Activated CD4-positive, alpha-beta T cell treated with anti-CD3 and anti-CD28 coated beads for 36 hours (primary cell): ENCODE measurements around the gene NUF2. TPM values are rescaled to one million over a fixed set of nuclear protein-coding genes. Genes with fewer than 3 reads are reported as not detected.

ENCODE experiments used
- ATAC-seq: fragments of 200-7000 bp; cut with Tn5 transposase; one replicate; pipeline ENCODE4 v1.10.0; 2021; ENCODE audit warnings: mild to moderate bottlenecking, moderate library complexity
- CTCF ChIA-PET: fragments of 350-600 bp; sonication (Branson Sonifier 250); formaldehyde crosslinking; loops from one replicate; lab custom pipeline; 2021; ENCODE audit warnings: antibody characterized with exemption; lab: Charles Lee
- POLR2A ChIA-PET: fragments of 350-600 bp; sonication (Branson Sonifier 250); formaldehyde crosslinking; loops from one replicate; lab custom pipeline; 2021; ENCODE audit warnings: antibody characterized with exemption, inconsistent platforms; lab: Charles Lee
- DNase-seq: peaks from one replicate; pipeline ENCODE4 v3.0.0-alpha.2; 2020
- H3K27ac Mint-ChIP-seq: one replicate; pipeline ENCODE4 v1.8.0; 2021; ENCODE audit warnings: mixed read lengths
- H3K27me3 Mint-ChIP-seq: one replicate; pipeline ENCODE4 v1.8.0; 2021; ENCODE audit warnings: mixed read lengths
- H3K36me3 Mint-ChIP-seq: one replicate; pipeline ENCODE4 v1.8.0; 2021; ENCODE audit warnings: low read depth, mixed read lengths
- H3K4me1 Mint-ChIP-seq: one replicate; pipeline ENCODE4 v1.8.0; 2021; ENCODE audit warnings: mixed read lengths
- H3K4me3 Mint-ChIP-seq: one replicate; pipeline ENCODE4 v1.8.0; 2021; ENCODE audit warnings: mild to moderate bottlenecking, moderate library complexity, mixed read lengths
- H3K9me3 Mint-ChIP-seq: one replicate; pipeline ENCODE4 v1.8.0; 2021; ENCODE audit warnings: low read depth, mixed read lengths
- intact Hi-C, 2 experiments: fragments of 100-400 bp; cut with DNase I in 1 of 2; cut with micrococcal nuclease in 1 of 2; formaldehyde crosslinking; loops; one replicate each; pipeline versions ENCODE4 v1.14.2 to v1.15.1; 2022 to 2024; cut with DNase I, micrococcal nuclease
- total RNA-seq, 2 experiments: library from RNA; stranded (reverse); gene quantifications; one replicate each; pipeline ENCODE4 v1.2.3, GENCODE V29; 2021

Gene NUF2
- total RNA-seq, 2 experiments from 2014 or later = 57.6 to 58.4 TPM

- Mint-ChIP-seq H3K36me3 (no peaks in the 10 kb centered on the region), H3K4me3 (no peak overlapping the region), H3K27me3 (peaks cover 19% of the 10 kb centered on the region), H3K4me1 (no peaks in the 10 kb centered on the region), H3K9me3 (no peaks in the 10 kb centered on the region), H3K27ac (no peak overlapping the region)
- intact Hi-C loops = no loop called here
- POLR2A ChIA-PET = no interaction called here
- CTCF ChIA-PET = no interaction called here
- no peak for ATAC-seq
- DNase-seq = no peak
Observed at GRCh38 chr1:163378554-163378953, 56.8 kb downstream of the NUF2 start.

GRCh38 chr1:163379801-163380200 lies 58.0 kb downstream of the NUF2 start:
- intact Hi-C loops = no loop called here
- POLR2A ChIA-PET = no interaction called here
- Mint-ChIP-seq H3K4me3 (no peak overlapping the region), H3K36me3 (no peaks in the 10 kb centered on the region), H3K9me3 (no peaks in the 10 kb centered on the region), H3K4me1 (no peaks in the 10 kb centered on the region), H3K27ac (no peak overlapping the region), H3K27me3 (peaks cover 20% of the 10 kb centered on the region)
- no peak for DNase-seq
- ATAC-seq = no peak
- CTCF ChIA-PET = no interaction called here

- Mint-ChIP-seq H3K27me3 (peaks cover 17% of the 10 kb centered on the region), H3K9me3 (no peaks in the 10 kb centered on the region), H3K4me3 (no peak overlapping the region), H3K4me1 (no peaks in the 10 kb centered on the region), H3K36me3 (no peaks in the 10 kb centered on the region), H3K27ac (no peak overlapping the region)
- ChIA-PET CTCF (no interaction called here), POLR2A (no interaction called here)
- DNase-seq (no peak), ATAC-seq (no peak)
- intact Hi-C loops = no loop called here
Observed at GRCh38 chr1:163381487-163382184, 59.9 kb downstream of the NUF2 start.

GRCh38 chr1:163382395-163382794 lies 60.6 kb downstream of the NUF2 start:
- CTCF ChIA-PET = no interaction called here
- intact Hi-C loops = no loop called here
- POLR2A ChIA-PET = no interaction called here
- H3K36me3 Mint-ChIP-seq = no peaks in the 10 kb centered on the region
- no peaks in the 10 kb centered on the region for H3K9me3 Mint-ChIP-seq
- peaks cover 20% of the 10 kb centered on the region for H3K27me3 Mint-ChIP-seq
- no peaks in the 10 kb centered on the region for H3K4me1 Mint-ChIP-seq
- no peak overlapping the region for H3K27ac Mint-ChIP-seq
- no peak for ATAC-seq
- DNase-seq = no peak
- H3K4me3 Mint-ChIP-seq = no peak overlapping the region

- ChIA-PET POLR2A (no interaction called here), CTCF (no interaction called here)
- Mint-ChIP-seq H3K36me3 (no peaks in the 10 kb centered on the region), H3K4me3 (no peak overlapping the region), H3K4me1 (no peaks in the 10 kb centered on the region), H3K27me3 (peaks cover 36% of the 10 kb centered on the region), H3K9me3 (no peaks in the 10 kb centered on the region), H3K27ac (no peak overlapping the region)
- intact Hi-C loops = no loop called here
- no peak for DNase-seq
- no peak for ATAC-seq
Observed at GRCh38 chr1:163387146-163387545, 65.4 kb downstream of the NUF2 start.

GRCh38 chr1:163388970-163389369 lies 67.2 kb downstream of the NUF2 start:
- no peaks in the 10 kb centered on the region for H3K9me3 Mint-ChIP-seq
- DNase-seq = no peak
- no peaks in the 10 kb centered on the region for H3K36me3 Mint-ChIP-seq
- CTCF ChIA-PET = no interaction called here
- ATAC-seq = no peak
- no peaks in the 10 kb centered on the region for H3K4me1 Mint-ChIP-seq
- POLR2A ChIA-PET = no interaction called here
- H3K27me3 Mint-ChIP-seq = peaks cover 36% of the 10 kb centered on the region
- no peak overlapping the region for H3K27ac Mint-ChIP-seq
- no peak overlapping the region for H3K4me3 Mint-ChIP-seq
- intact Hi-C loops = no loop called here

GRCh38 chr1:163395790-163396189 lies 74.0 kb downstream of the NUF2 start:
- DNase-seq (no peak), ATAC-seq (no peak)
- peaks cover 26% of the 10 kb centered on the region for H3K27me3 Mint-ChIP-seq
- H3K36me3 Mint-ChIP-seq = no peaks in the 10 kb centered on the region
- H3K4me1 Mint-ChIP-seq = no peaks in the 10 kb centered on the region
- intact Hi-C loops = no loop called here
- no peak overlapping the region for H3K27ac Mint-ChIP-seq
- no peak overlapping the region for H3K4me3 Mint-ChIP-seq
- no peaks in the 10 kb centered on the region for H3K9me3 Mint-ChIP-seq
- ChIA-PET CTCF (no interaction called here), POLR2A (no interaction called here)

GRCh38 chr1:163397451-163398200 lies 75.9 kb downstream of the NUF2 start:
- Mint-ChIP-seq H3K27ac (no peak overlapping the region), H3K27me3 (peaks cover 24% of the 10 kb centered on the region), H3K36me3 (no peaks in the 10 kb centered on the region), H3K9me3 (no peaks in the 10 kb centered on the region), H3K4me1 (no peaks in the 10 kb centered on the region), H3K4me3 (no peak overlapping the region)
- ChIA-PET CTCF (no interaction called here), POLR2A (no interaction called here)
- no peak for DNase-seq
- intact Hi-C loops = no loop called here
- no peak for ATAC-seq

- CTCF ChIA-PET = no interaction called here
- intact Hi-C loops = no loop called here
- peaks cover 19% of the 10 kb centered on the region for H3K27me3 Mint-ChIP-seq
- DNase-seq = no peak
- H3K4me1 Mint-ChIP-seq = no peaks in the 10 kb centered on the region
- no peak overlapping the region for H3K4me3 Mint-ChIP-seq
- H3K9me3 Mint-ChIP-seq = no peaks in the 10 kb centered on the region
- no peak overlapping the region for H3K27ac Mint-ChIP-seq
- ATAC-seq = no peak
- no peaks in the 10 kb centered on the region for H3K36me3 Mint-ChIP-seq
- POLR2A ChIA-PET = no interaction called here
Observed at GRCh38 chr1:163399001-163399400, 77.2 kb downstream of the NUF2 start.

- intact Hi-C loops = no loop called here
- Mint-ChIP-seq H3K27ac (no peak overlapping the region), H3K27me3 (peaks cover 15% of the 10 kb centered on the region), H3K9me3 (no peaks in the 10 kb centered on the region), H3K4me3 (no peak overlapping the region), H3K4me1 (no peaks in the 10 kb centered on the region), H3K36me3 (no peaks in the 10 kb centered on the region)
- ChIA-PET POLR2A (no interaction called here), CTCF (no interaction called here)
- ATAC-seq (no peak), DNase-seq (no peak)
Observed at GRCh38 chr1:163399976-163400601, 78.3 kb downstream of the NUF2 start.

GRCh38 chr1:163401211-163401610 lies 79.5 kb downstream of the NUF2 start:
- Mint-ChIP-seq H3K27ac (no peak overlapping the region), H3K36me3 (no peaks in the 10 kb centered on the region), H3K4me3 (no peak overlapping the region), H3K9me3 (no peaks in the 10 kb centered on the region), H3K4me1 (no peaks in the 10 kb centered on the region), H3K27me3 (peaks cover 13% of the 10 kb centered on the region)
- intact Hi-C loops = no loop called here
- DNase-seq (no peak), ATAC-seq (no peak)
- CTCF ChIA-PET = no interaction called here
- POLR2A ChIA-PET = no interaction called here
